NT2/D1 (cell line): ENCODE data around the gene L3MBTL4.

Experiments used
- YY1 ChIP-seq: IDR thresholded peaks from 2 replicates; pipeline ENCODE4 v1.6.1; 2011; ENCODE audit not compliant: insufficient read length, insufficient read depth
- ZNF274 ChIP-seq: IDR thresholded peaks from 2 replicates; pipeline ENCODE4 v1.6.1; 2011; ENCODE audit warnings: mild to moderate bottlenecking, low read depth, low read length

DNA sequence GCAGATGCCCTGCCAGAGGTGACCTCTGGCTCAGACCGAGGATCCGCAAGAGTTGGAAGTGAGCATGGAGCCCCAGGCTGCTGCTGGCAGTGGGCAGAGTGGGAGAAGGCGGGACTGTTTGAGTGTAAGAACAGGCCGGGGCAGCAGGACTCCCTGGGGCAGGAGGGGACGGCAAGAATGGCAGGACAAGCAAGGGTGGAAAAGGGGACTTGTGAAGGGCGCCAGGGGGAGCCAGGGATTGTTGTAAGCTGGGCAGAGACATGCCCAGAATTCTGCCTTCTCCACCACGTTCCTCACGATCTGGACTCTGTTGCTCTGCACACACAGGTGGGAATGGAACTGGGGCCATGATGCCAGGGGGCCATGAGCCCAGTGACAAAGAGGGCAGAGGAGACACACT is 447.0 kb downstream of the L3MBTL4 start:
- TF ChIP-seq ZNF274 (no peak), YY1 (no peak)
